ENCODE measurements around the gene ERP27.

GRCh38 chr12:14884458-14884878 lies 53.9 kb downstream of the ERP27 start:
- TF ChIP-seq CTCF (conservative IDR thresholded peaks at IDR 0.05 in 1 of 2, IDR thresholded peaks at IDR 0.05 in 1 of 2; ENCODE audit: low read depth in 1 of 2, low read length in 2 of 2) = no peak
- TF ChIP-seq EZH2 (IDR thresholded peaks at IDR 0.05; ENCODE audit: low read length, missing control alignments) = no peak

All from fibroblast of lung (primary cell).